Subcutaneous adipose tissue (tissue), 4 donors: Measurements from ENCODE around the gene PAX3. TPM values are rescaled to one million over a fixed set of nuclear protein-coding genes. Genes with fewer than 3 reads are reported as not detected.

ENCODE experiments used
- total RNA-seq, 4 donors: library from RNA; depleted of rRNA; stranded (reverse); fragments of >200 nt; gene quantifications; one replicate each; pipeline ENCODE4 v1.1.0, GENCODE V29; 2016
- TF ChIP-seq, protein P1 (sequence below): fragments of 450-650 bp; IDR thresholded peaks from one replicate; pipeline ENCODE4 v1.5.1; 2016; ENCODE audit warnings: low read depth, mild to moderate bottlenecking, control low read depth, antibody characterized with exemption, moderate library complexity

Gene PAX3
- total RNA-seq, 4 donors from 2014 or later: 0.51 TPM; not detected in 3

DNA sequence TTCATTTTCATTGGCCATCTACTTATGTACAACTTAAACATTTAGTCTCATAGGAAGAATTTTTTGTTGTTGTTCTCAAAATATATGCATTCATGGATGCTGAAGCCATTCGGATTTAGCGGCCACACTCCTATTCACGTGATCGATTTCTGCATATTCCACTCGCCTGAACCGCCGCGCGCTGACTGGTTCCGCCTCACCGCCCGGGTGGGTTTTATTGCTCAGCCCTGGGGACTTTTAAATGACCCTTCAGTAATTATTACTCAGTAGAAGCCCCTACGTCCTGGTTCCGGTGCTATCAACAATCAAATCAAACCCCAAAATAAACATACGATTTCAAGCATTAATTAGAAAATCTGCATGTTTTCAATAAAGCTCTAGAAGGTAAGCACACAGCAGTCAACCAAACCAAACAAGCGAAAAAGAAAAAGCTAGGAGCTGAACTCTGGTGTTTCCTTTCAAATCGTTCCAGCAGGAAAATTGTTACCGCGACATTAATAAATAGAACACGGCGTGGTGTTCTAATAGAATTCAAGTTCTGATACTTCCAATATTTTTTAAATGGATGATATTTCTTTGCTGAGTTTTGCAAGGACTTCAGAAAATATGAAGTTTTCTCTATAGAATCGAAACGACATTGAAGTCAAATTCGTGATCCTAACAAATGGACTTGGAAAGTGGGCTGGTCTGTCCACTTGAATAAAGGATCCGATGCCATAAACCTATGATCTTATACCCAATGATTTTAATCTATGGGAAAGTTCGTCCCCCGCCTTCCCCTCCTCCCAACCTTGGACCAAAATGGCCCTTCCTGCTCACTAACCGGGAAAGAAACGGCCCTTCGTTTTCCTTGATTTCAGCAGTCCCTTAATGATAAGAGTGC lies 9.3 kb downstream of the PAX3 start:
- TF ChIP-seq, protein P1, sequence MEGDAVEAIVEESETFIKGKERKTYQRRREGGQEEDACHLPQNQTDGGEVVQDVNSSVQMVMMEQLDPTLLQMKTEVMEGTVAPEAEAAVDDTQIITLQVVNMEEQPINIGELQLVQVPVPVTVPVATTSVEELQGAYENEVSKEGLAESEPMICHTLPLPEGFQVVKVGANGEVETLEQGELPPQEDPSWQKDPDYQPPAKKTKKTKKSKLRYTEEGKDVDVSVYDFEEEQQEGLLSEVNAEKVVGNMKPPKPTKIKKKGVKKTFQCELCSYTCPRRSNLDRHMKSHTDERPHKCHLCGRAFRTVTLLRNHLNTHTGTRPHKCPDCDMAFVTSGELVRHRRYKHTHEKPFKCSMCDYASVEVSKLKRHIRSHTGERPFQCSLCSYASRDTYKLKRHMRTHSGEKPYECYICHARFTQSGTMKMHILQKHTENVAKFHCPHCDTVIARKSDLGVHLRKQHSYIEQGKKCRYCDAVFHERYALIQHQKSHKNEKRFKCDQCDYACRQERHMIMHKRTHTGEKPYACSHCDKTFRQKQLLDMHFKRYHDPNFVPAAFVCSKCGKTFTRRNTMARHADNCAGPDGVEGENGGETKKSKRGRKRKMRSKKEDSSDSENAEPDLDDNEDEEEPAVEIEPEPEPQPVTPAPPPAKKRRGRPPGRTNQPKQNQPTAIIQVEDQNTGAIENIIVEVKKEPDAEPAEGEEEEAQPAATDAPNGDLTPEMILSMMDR: no peak

GRCh38 chr2:222288590-222289277 lies 10.1 kb downstream of the PAX3 start:
- TF ChIP-seq, protein P1: no peak

DNA sequence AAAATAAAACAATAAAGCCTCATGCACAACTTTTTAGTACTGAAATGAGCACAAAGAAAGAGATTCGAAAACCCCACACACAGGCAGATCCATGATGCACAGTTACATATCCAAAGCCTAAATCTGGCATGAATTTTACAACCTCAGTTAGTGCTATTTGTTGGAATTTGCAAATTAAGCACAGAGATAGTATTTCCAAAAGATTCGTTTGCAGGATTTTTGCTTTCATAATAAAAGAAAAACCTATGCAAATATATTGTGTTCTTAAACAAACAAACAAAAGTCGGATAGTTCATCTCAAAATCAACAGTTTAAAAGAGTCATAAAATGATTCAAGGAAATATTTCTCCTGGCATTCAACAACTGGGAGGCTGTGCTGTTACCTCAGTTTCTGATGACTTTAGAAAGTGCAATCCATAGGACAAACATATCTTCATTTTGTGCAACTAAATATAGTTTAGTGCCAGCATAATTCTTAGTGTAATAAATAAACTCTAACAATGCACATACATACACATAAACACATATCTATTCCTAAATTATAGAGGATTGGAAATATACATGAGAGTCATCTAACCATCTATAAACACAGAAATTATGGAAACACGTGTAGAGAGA lies 10.8 kb downstream of the PAX3 start:
- TF ChIP-seq, protein P1: no peak

DNA sequence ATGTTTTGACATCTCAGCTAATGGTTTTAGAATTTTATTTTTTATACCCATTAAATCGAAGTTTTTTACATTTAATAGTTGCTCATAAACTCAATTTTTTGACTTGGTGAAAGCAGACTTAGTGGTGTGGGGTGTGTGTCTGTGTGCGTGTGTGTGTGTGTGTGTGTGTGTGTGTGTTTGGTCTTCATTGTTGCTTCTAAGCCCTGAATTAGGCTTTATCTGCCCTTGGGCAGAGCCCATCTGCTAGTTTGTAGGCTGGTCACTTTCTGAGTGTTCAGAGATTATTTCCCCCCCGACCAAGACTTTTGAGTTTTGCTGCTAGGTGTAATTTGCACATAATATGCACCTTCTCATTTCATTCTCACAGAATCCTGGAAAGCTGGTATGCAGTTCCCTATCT lies 14.3 kb downstream of the PAX3 start:
- TF ChIP-seq, protein P1: no peak

GRCh38 chr2:222283634-222284033 lies 15.2 kb downstream of the PAX3 start:
- TF ChIP-seq, protein P1: no peak

DNA sequence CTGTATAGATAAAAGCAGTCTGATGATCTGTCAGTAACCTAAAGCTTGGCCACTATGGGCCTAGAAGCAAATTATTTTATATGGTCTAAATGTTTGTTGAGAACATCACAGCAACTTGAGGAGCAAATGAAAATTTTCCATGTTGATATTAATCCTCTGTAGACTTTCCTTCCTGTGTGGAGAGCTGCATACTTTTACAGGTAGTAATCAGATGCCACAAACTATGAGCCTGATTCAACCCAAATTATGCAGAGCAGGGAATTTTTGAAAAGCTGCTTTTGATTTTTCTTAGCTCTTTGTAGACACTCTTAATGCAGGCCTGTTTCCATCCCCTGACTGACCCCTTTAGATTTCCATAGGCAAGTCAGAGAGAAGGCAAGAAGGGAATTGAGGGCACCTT lies 17.3 kb downstream of the PAX3 start:
- TF ChIP-seq, protein P1: no peak

GRCh38 chr2:222280795-222281194 lies 18.0 kb downstream of the PAX3 start:
- TF ChIP-seq, protein P1: no peak
